ENCODE results near the gene TBCC.
"Not testable (repeated sequence)": the region's sequence is repeated elsewhere in the genome, so short reads cannot be mapped to it uniquely, and the experiment has no call there.

TBCC gene

GRCh38 chr6:42745640-42746462 lies at the start of gene TBCC:
Gene TBCC, minus strand, starts transcription at chr6:42746103. Its CDS starts 30 bp downstream, at chr6:42746073.
- DNase-seq, result peak; percentile 74 to 100 (median 97)

GRCh38 chr6:42795651-42796050 lies 49.7 kb upstream of the TBCC start:
- DNase-seq, result no peak

GRCh38 chr6:42791706-42792320 lies 45.9 kb upstream of the TBCC start:
- DNase-seq, result no peak

GRCh38 chr6:42790549-42791181 lies 44.8 kb upstream of the TBCC start:
- DNase-seq, result no peak

GRCh38 chr6:42788671-42789070 lies 42.8 kb upstream of the TBCC start:
- DNase-seq, result no peak

GRCh38 chr6:42787063-42787472 lies 41.2 kb upstream of the TBCC start:
- no peak for DNase-seq

GRCh38 chr6:42786525-42786985 lies 40.7 kb upstream of the TBCC start:
- DNase-seq, result no peak

GRCh38 chr6:42784717-42785498 lies 39.0 kb upstream of the TBCC start:
- peak in 1 of 58 donors; percentile 15 for DNase-seq

- DNase-seq, result peak in 1 of 58 donors; percentile 78
Observed at GRCh38 chr6:42783876-42784642, 38.2 kb upstream of the TBCC start.

GRCh38 chr6:42783177-42783875 lies 37.4 kb upstream of the TBCC start:
- DNase-seq, result peak in 56 of 58 donors; percentile 18 to 89 (median 69)

- peak in 56 of 58 donors; percentile 24 to 93 (median 78) for DNase-seq
Observed at GRCh38 chr6:42782689-42783176, 36.8 kb upstream of the TBCC start.

GRCh38 chr6:42781796-42782688 lies 36.1 kb upstream of the TBCC start, which contains the start of gene BICRAL:
Gene BICRAL, plus strand, starts transcription at chr6:42782052. Its CDS starts 39,971 bp downstream, at chr6:42822023.
- peak in 38 of 58 donors; percentile 4 to 75 (median 47) for DNase-seq

GRCh38 chr6:42781546-42781795 lies 35.6 kb upstream of the TBCC start:
- DNase-seq, result no peak

- no peak for DNase-seq
Observed at GRCh38 chr6:42779521-42779920, 33.6 kb upstream of the TBCC start.

GRCh38 chr6:42778122-42778521 lies 32.2 kb upstream of the TBCC start:
- DNase-seq, result peak in 7 of 58 donors; percentile 10 to 55 (median 23)

- no peak for DNase-seq
Observed at GRCh38 chr6:42777126-42777822, 31.4 kb upstream of the TBCC start.

- not testable (repeated sequence) for DNase-seq
Observed at GRCh38 chr6:42774821-42775487, 29.1 kb upstream of the TBCC start.
